SH-SY5Y (cell line): Measurements from ENCODE around the gene CTSE.

ENCODE experiments used
- GATA2 ChIP-seq: IDR thresholded peaks from 2 replicates; pipeline ENCODE4 v1.6.1; 2011; ENCODE audit warnings: mild to moderate bottlenecking, low read depth, low read length
- GATA3 ChIP-seq: IDR thresholded peaks from 2 replicates; pipeline ENCODE4 v1.6.1; 2011; ENCODE audit warnings: low read depth, mild to moderate bottlenecking, low read length, moderate library complexity

DNA sequence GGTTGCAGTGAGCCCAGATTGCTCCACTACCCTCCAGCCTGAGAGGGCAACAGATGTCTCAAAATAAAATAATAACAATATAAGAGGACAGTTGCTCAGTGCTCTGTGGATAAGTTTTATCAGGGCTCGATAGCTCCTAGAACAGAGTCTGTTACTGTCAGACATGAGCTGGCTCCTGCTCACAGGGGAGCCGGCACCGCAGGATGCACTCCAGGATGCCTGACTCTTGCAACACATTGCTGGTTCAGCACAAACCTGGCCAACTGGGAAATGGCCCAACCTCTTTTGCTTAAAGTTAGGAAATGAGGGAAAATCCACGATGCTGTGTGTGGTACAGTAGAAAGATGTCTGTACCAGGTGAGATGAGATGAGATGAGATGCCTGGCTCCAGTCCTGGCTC, 5.8 kb upstream of the CTSE start:
- TF ChIP-seq GATA2 (no peak), GATA3 (no peak)
